HCT116 (cell line): ENCODE data around the gene ATAD2B.

Experiments
- ATF3 ChIP-seq: IDR thresholded peaks from 2 replicates; pipeline ENCODE4 v1.6.1; 2012
- CBX3 ChIP-seq: IDR thresholded peaks from 2 replicates; pipeline ENCODE4 v1.6.1; 2012; ENCODE audit warnings: low read depth
- CTCF ChIP-seq, 3 experiments: fragments of 200-600 bp in 1 of 3; sonication (generic) in 1 of 3; IDR thresholded peaks in 2 of 3; conservative IDR thresholded peaks in 1 of 3; 2 replicates each; pipeline ENCODE4 v1.5.1; 2012 to 2017; ENCODE audit warnings: low read depth in 2 of 3, low read length in 2 of 3, antibody characterized with exemption in 1 of 3, borderline replicate concordance in 1 of 3, control low read depth in 1 of 3, mild to moderate bottlenecking in 1 of 3, mixed read lengths in 1 of 3, mixed run types in 1 of 3, moderate library complexity in 1 of 3; ENCODE audit not compliant: insufficient read depth in 1 of 3
- ELF1 ChIP-seq: IDR thresholded peaks from 2 replicates; pipeline ENCODE4 v1.6.1; 2012; ENCODE audit warnings: low read depth, borderline replicate concordance
- EZH2phosphoT487 ChIP-seq: fragments of 200-600 bp; IDR thresholded peaks from 2 replicates; pipeline ENCODE4 v1.6.1; 2018; ENCODE audit warnings: antibody characterized with exemption, borderline replicate concordance
- MAX ChIP-seq: IDR thresholded peaks from 2 replicates; pipeline ENCODE4 v1.6.1; 2012
- POLR2A ChIP-seq: IDR thresholded peaks from 2 replicates; pipeline ENCODE4 v1.7.0; 2011; ENCODE audit warnings: borderline replicate concordance; ENCODE audit not compliant: insufficient read depth, insufficient read length; ENCODE audit errors: extremely low read depth
- POLR2AphosphoS5 ChIP-seq: IDR thresholded peaks from 2 replicates; pipeline ENCODE4 v1.6.1; 2011; ENCODE audit warnings: mild to moderate bottlenecking, low read depth, low read length, moderate library complexity
- RAD21 ChIP-seq: IDR thresholded peaks from 2 replicates; pipeline ENCODE4 v1.6.1; 2012; ENCODE audit warnings: low read depth, mild to moderate bottlenecking
- REST ChIP-seq: IDR thresholded peaks from 2 replicates; pipeline ENCODE4 v1.6.1; 2012; ENCODE audit warnings: low read depth
- TCF7L2 ChIP-seq: IDR thresholded peaks from 2 replicates; pipeline ENCODE4 v1.7.0; 2011; ENCODE audit warnings: borderline replicate concordance, inconsistent platforms; ENCODE audit not compliant: insufficient read depth, insufficient read length; ENCODE audit errors: extremely low read depth

GRCh38 chr2:23838996-23839395, 87.9 kb downstream of the ATAD2B start:
- TF ChIP-seq TCF7L2, result no peak
- TF ChIP-seq CTCF (IDR thresholded peaks at IDR 0.05 in 2 of 3, conservative IDR thresholded peaks at IDR 0.05 in 1 of 3; ENCODE audit: borderline replicate concordance in 1 of 3, insufficient read depth in 1 of 3, low read depth in 2 of 3, low read length in 2 of 3), result no peak
- TF ChIP-seq EZH2phosphoT487, result no peak
- no peak for TF ChIP-seq ATF3
- no peak for TF ChIP-seq REST
- TF ChIP-seq RAD21, result no peak
- no peak for TF ChIP-seq POLR2A
- TF ChIP-seq CBX3, result no peak
- no peak for TF ChIP-seq ELF1
- no peak for TF ChIP-seq MAX
- TF ChIP-seq POLR2AphosphoS5, result no peak
